BLaER1 treated with 17β-estradiol and CSF1 and Interleukin-3, amounts not matched to agents 10 nM and 100 nM (cell line): ENCODE data around the gene ZGLP1.

ENCODE experiments used
- H3K27ac ChIP-seq, 11 experiments: shearing (Covaris generic); formaldehyde crosslinking; 2 replicates each; pipeline ENCODE4 v1.8.1; 2022
- H3K27me3 ChIP-seq, 11 experiments: shearing (Covaris generic); formaldehyde crosslinking; 2 replicates each; pipeline ENCODE4 v1.8.1; 2022
- H3K36me3 ChIP-seq, 11 experiments: shearing (Covaris generic); formaldehyde crosslinking; 2 replicates each; pipeline ENCODE4 v1.8.1; 2022
- H3K4me1 ChIP-seq, 10 experiments: shearing (Covaris generic); formaldehyde crosslinking; 2 replicates each; pipeline ENCODE4 v1.8.1; 2022
- H3K4me2 ChIP-seq, 11 experiments: shearing (Covaris generic); formaldehyde crosslinking; 2 replicates each; pipeline ENCODE4 v1.8.1; 2022
- H3K4me3 ChIP-seq, 10 experiments: shearing (Covaris generic); formaldehyde crosslinking; 2 replicates each; pipeline ENCODE4 v1.8.1; 2022
- H3K9ac ChIP-seq, 11 experiments: shearing (Covaris generic); formaldehyde crosslinking; 2 replicates each; pipeline ENCODE4 v1.8.1; 2022
- H3K9me3 ChIP-seq, 11 experiments: shearing (Covaris generic); formaldehyde crosslinking; replicated peaks in 1 of 11; 2 replicates each; pipeline ENCODE4 v1.8.1; 2022
- H4K20me1 ChIP-seq, 11 experiments: shearing (Covaris generic); formaldehyde crosslinking; 2 replicates each; pipeline ENCODE4 v1.8.1; 2022
- Cebpa-rat ChIP-seq, 11 experiments: shearing (Covaris generic); IDR thresholded peaks; 2 replicates each; pipeline ENCODE4 v1.8.1; 2022

The ZGLP1 gene

GRCh38 chr19:10270616-10271394 lies 38.8 kb downstream of the ZGLP1 start, which contains the start of gene ICAM1:
Gene ICAM1, plus strand, starts transcription at chr19:10271120. Its CDS starts 40 bp downstream, at chr19:10271160.
- Histone ChIP-seq H3K4me2 (peak within 1 kb of the TSS; percentile 83 to 98 (median 93)), H4K20me1 (peaks cover 0 to 47% (median 5%) of the 10 kb centered on the region in 11 experiments; a peak in 9 of 22 replicates), H3K4me3 (peak within 1 kb of the TSS; percentile 52 to 81 (median 62)), H3K36me3 (peaks cover 8 to 41% (median 13%) of the 10 kb centered on the region in 11 experiments; a peak in 18 of 22 replicates), H3K9ac (peak within 1 kb of the TSS; percentile 70 to 96 (median 79)), H3K27me3 (no peaks in the 10 kb centered on the region), H3K4me1 (peaks cover 28 to 73% (median 43%) of the 10 kb centered on the region in 10 experiments), H3K9me3 (no peaks in the 10 kb centered on the region), H3K27ac (peak within 1 kb of the TSS; percentile 66 to 99 (median 86))
- no peak for TF ChIP-seq Cebpa-rat (IDR thresholded peaks at IDR 0.05)

DNA sequence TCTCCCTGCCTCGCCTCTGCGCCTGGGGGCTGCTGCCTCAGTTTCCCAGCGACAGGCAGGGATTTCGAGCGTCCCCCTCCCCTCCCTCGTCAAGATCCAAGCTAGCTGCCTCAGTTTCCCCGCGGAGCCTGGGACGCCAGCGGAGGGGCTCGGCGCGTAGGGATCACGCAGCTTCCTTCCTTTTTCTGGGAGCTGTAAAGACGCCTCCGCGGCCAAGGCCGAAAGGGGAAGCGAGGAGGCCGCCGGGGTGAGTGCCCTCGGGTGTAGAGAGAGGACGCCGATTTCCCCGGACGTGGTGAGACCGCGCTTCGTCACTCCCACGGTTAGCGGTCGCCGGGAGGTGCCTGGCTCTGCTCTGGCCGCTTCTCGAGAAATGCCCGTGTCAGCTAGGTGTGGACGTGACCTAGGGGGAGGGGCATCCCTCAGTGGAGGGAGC lies 39.4 kb downstream of the ZGLP1 start:
- Histone ChIP-seq H3K9ac (peak overlapping the region; percentile 70 to 96 (median 79)), H3K9me3 (no peaks in the 10 kb centered on the region), H3K27ac (peak overlapping the region; percentile 66 to 99 (median 86)), H3K36me3 (peaks cover 5 to 34% (median 11%) of the 10 kb centered on the region in 11 experiments; a peak in 18 of 22 replicates), H3K27me3 (no peaks in the 10 kb centered on the region), H3K4me3 (peak overlapping the region; percentile 52 to 81 (median 62)), H3K4me2 (peak overlapping the region; percentile 83 to 98 (median 93)), H3K4me1 (peaks cover 28 to 67% (median 43%) of the 10 kb centered on the region in 10 experiments), H4K20me1 (peaks cover 0 to 41% (median 5%) of the 10 kb centered on the region in 11 experiments; a peak in 9 of 22 replicates)
- no peak for TF ChIP-seq Cebpa-rat (IDR thresholded peaks at IDR 0.05)

DNA sequence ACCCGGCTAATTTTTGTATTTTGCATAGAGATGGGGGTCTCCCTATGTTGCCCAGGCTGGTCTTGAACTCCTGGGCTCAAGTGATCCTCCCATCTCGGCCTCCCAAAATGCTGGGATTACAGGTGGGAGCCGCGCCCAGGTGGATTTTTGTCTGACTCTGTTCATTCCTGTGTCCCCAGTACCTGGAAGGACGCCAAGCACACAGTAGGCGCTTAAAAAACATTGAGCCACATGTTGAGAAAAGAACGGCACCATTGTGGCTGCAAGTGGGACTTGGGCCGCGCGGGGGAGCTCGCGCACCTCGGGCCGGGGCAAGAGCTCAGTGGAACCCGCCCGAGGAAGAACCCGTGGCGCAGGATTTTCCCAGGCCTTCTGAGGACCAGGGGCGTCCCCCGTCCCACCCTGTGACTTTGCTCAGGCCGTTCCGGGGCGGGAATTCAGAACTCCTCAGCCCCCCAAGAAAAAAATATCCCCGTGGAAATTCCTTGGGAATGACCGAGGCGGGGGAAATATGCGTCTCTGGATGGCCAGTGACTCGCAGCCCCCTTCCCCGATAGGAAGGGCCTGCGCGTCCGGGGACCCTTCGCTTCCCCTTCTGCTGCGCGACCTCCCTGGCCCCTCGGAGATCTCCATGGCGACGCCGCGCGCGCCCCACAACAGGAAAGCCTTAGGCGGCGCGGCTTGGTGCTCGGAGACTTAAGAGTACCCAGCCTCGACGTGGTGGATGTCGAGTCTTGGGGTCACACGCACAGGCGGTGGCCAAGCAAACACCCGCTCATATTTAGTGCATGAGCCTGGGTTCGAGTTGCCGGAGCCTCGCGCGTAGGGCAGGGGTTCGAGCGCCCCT lies 40.1 kb downstream of the ZGLP1 start:
- Histone ChIP-seq H3K4me2 (peak overlapping the region; percentile 83 to 98 (median 93)), H3K9me3 (no peaks in the 10 kb centered on the region), H3K27ac (peak overlapping the region; percentile 66 to 99 (median 86)), H3K9ac (peak overlapping the region; percentile 70 to 96 (median 79)), H3K4me3 (peak overlapping the region; percentile 52 to 81 (median 62)), H3K27me3 (no peaks in the 10 kb centered on the region), H3K4me1 (peaks cover 28 to 61% (median 42%) of the 10 kb centered on the region in 10 experiments), H3K36me3 (peaks cover 0 to 28% (median 4%) of the 10 kb centered on the region in 11 experiments; a peak in 14 of 22 replicates), H4K20me1 (peaks cover 0 to 34% (median 0%) of the 10 kb centered on the region in 11 experiments; a peak in 9 of 22 replicates)
- TF ChIP-seq Cebpa-rat (IDR thresholded peaks at IDR 0.05) = no peak

DNA sequence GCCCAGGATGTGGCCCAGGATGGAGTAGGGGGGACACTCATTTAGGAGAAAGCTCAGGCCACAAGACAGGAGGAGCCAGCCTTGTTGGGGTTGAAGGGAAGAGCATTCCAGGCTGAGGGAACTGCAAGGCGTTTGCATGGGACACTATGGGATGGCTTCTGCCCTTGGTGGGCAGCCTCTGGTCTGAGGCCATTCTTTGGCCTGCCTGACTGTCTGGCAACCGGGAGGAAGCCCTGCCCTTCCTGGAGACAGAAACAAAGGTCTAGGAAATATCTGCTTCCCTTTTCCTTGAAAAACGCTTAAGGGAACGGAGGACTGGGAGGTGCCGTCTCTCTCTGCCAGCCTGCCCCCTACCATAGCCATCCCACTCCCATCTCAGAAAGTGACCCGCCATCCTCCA lies 41.5 kb downstream of the ZGLP1 start:
- Histone ChIP-seq H3K4me1 (peaks cover 29 to 46% (median 35%) of the 10 kb centered on the region in 10 experiments), H4K20me1 (peaks cover 0 to 19% (median 0%) of the 10 kb centered on the region in 11 experiments; a peak in 7 of 22 replicates), H3K9me3 (no peaks in the 10 kb centered on the region), H3K27me3 (no peaks in the 10 kb centered on the region), H3K36me3 (peaks cover 0 to 14% (median 0%) of the 10 kb centered on the region in 11 experiments; a peak in 5 of 22 replicates), H3K27ac (peak overlapping the region in 4 of 11 experiments; percentile 14 to 30 (median 22); a peak in 4 of 22 replicates), H3K4me3 (no peak overlapping the region), H3K4me2 (peak overlapping the region in 5 of 11 experiments; percentile 24 to 97 (median 89); a peak in 10 of 22 replicates), H3K9ac (peak overlapping the region in 4 of 11 experiments; percentile 20 to 64 (median 48); a peak in 8 of 22 replicates)
- TF ChIP-seq Cebpa-rat (IDR thresholded peaks at IDR 0.05) = no peak

- H3K27me3 ChIP-seq = no peaks in the 10 kb centered on the region
- H3K9ac ChIP-seq = no peak overlapping the region
- H3K27ac ChIP-seq = no peak overlapping the region
- TF ChIP-seq Cebpa-rat (IDR thresholded peaks at IDR 0.05) = no peak
- peaks cover 0 to 6% (median 0%) of the 10 kb centered on the region in 11 experiments; a peak in 5 of 22 replicates for H4K20me1 ChIP-seq
- no peak overlapping the region for H3K4me2 ChIP-seq
- no peaks in the 10 kb centered on the region for H3K9me3 ChIP-seq
- 0 out of 22 replicates have a peak, but pooled peaks cover 0 to 1% (median 0%) of the 10 kb centered on the region in 11 experiments for H3K36me3 ChIP-seq
- H3K4me3 ChIP-seq = no peak overlapping the region
- peaks cover 22 to 44% (median 29%) of the 10 kb centered on the region in 10 experiments for H3K4me1 ChIP-seq
Observed at GRCh38 chr19:10266706-10267105, 42.9 kb downstream of the ZGLP1 start.

DNA sequence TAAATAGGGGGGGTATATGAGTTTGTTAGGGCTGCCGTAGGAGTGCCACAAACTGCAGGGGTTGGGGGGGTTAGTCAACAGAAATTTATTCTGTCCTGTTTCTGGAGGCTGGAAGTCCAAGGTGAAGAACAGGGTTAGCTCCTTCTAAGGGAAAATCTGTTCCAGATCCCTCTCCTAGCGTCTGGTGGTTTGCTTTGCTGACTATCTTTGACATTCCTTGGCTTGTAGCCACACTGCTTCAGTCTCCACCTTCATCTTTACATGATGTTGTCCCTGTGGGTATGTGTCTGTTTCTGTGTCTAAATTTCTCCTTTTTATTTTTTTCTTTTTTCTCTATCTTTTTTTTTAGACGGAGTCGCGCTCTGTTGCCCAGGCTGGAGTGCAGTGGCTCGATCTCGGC lies 46.8 kb downstream of the ZGLP1 start:
- Histone ChIP-seq H3K4me1 (peaks cover 0 to 33% (median 15%) of the 10 kb centered on the region in 10 experiments; a peak in 16 of 20 replicates), H4K20me1 (peaks cover 0 to 22% (median 14%) of the 10 kb centered on the region in 11 experiments; a peak in 17 of 22 replicates), H3K9me3 (no peaks in the 10 kb centered on the region), H3K4me2 (0 out of 22 replicates have a peak overlapping the region, but pooled peaks of 1 of the 11 experiments have one; percentile 1), H3K36me3 (peaks cover 16 to 26% (median 21%) of the 10 kb centered on the region in 11 experiments), H3K4me3 (no peak overlapping the region), H3K27me3 (no peaks in the 10 kb centered on the region), H3K27ac (no peak overlapping the region), H3K9ac (no peak overlapping the region)
- no peak for TF ChIP-seq Cebpa-rat (IDR thresholded peaks at IDR 0.05)

DNA sequence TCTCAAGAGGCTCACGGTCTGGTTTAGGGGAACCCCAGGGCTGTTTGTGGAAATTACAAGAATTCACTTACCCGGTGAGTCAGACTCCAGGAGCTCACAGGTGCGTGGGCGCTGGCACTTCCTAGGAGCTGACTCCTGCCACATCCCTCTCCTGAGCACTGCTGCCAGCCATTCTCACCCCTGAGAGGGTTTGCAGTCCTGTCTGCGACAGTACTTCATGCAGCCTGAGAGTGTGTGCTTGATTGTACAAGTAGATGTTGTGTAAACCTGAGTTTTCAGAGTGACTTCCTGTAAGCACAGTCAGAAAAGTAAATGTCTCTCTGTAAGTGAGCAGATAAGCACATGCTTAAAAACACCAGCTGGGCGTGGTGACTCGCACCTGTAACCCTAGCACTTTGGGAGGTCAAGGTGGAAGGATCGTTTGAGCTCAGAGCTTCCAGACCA lies 49.5 kb downstream of the ZGLP1 start:
- Histone ChIP-seq H3K9ac (peak overlapping the region in 3 of 11 experiments; percentile 5 to 32 (median 18); a peak in 1 of 22 replicates), H3K27me3 (no peaks in the 10 kb centered on the region), H3K9me3 (no peaks in the 10 kb centered on the region), H3K36me3 (peaks cover 40 to 51% (median 45%) of the 10 kb centered on the region in 11 experiments), H3K4me2 (no peak overlapping the region), H4K20me1 (peaks cover 0 to 46% (median 23%) of the 10 kb centered on the region in 11 experiments; a peak in 17 of 22 replicates), H3K4me3 (no peak overlapping the region), H3K4me1 (peaks cover 0 to 25% (median 14%) of the 10 kb centered on the region in 10 experiments; a peak in 14 of 20 replicates), H3K27ac (no peak overlapping the region)
- TF ChIP-seq Cebpa-rat (IDR thresholded peaks at IDR 0.05) = no peak
